GM19193 (cell line): ENCODE results near the gene NTM.

Source experiments
- POLR2A ChIP-seq: IDR thresholded peaks from 4 replicates; pipeline ENCODE4 v1.6.1; 2011; ENCODE audit not compliant: insufficient read depth, insufficient read length; ENCODE audit errors: extremely low read depth

NTM gene

DNA sequence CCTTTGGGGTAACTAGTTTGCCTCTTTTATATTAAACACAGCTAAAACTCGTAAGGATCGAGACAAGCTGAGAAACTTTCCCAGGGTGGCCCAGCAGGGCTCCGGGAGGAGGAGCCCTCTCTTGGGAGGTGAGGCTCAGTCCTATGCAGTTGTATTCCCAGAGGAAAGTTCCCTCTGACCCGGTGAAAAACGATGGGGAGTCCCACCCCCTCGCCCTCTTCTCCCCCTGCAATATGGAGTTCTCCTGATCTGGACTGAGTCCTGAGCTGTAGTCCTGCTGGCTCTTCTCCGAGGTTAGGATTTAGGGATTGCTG lies 1.3 kb downstream of the NTM start:
- TF ChIP-seq POLR2A: no peak

DNA sequence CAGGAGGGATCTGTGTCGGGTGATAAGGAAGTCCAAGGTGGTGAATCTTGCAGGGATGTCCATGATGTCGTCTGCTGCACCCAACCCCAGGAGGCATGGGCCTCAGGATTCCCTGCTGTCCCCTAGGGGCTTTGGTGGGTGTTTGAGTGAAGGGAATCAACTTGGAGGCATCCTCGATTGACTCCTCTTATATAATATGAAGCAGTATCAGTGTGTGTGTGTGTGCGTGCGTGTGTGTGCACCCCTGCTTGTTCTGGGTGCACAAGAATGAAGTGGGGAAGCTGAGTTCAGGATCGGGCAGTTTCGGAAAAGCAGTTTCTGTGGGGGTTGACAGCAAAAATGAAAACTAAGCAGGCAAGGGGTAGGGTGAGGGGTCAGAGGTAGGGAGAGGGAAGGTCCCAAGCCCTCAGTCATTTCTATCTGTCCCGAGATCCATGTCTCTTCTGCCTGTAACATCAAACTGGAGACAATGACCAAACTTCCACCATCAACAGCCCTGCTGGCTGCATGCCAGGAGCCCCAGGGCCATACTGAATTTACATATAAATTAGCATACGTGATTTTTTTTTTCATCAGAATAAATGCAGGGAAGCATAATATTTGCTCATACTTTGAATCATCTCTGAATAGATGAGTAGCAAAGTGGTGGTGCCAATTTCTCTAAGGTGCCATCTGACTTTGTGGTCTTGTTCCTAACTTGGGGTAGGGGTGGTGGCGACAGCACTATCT lies 2.0 kb downstream of the NTM start:
- TF ChIP-seq POLR2A: no peak

DNA sequence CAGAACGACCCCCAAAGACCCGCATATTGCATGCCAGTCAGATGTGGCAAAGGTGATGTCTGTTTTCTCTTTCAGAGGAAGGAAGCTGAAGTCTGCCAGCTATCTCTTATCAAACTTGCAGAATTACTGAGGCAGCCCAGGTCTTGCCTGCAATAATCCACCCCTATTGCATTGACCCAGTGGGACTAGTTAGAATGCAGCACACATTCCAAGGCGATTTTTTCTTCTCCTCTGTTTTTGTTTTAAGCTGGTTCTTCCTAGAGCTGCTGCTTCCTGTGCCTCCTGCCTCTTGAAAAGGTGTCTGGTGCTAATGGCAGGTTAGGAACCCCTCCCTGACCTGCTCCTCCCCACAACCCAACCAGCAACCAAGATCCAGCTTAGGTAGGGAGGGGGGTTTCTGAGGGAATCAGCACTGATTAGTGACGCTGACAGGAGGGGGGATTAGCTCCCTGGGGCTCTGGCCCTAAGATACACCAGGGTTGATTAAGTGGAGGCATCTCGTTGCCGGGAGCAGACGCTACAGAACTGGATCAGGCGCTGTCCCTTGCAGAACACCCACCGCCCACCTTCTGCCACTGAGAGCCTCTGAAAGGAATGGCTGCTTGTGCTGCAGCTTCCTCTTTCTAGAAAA lies 2.8 kb downstream of the NTM start:
- TF ChIP-seq POLR2A: no peak

DNA sequence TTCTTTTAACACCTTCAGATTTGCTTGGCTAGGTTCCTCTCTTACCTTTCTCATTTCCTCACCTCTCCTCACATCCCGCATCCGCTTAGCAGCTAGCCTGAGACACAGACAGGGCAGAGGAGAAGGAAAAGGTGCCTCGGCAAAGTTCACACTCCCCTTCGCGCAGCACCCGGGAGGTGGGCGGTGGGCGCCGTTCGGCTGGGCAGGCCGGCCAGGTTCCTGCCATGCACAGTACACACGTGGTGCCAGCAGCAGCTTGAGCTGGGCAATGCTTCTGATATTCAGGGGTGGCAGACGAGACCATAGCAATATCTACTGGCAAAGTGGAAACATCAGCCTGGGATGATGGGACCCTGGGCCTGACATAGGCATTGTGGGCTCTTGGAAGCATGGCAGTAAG lies 3.3 kb downstream of the NTM start:
- TF ChIP-seq POLR2A: no peak

DNA sequence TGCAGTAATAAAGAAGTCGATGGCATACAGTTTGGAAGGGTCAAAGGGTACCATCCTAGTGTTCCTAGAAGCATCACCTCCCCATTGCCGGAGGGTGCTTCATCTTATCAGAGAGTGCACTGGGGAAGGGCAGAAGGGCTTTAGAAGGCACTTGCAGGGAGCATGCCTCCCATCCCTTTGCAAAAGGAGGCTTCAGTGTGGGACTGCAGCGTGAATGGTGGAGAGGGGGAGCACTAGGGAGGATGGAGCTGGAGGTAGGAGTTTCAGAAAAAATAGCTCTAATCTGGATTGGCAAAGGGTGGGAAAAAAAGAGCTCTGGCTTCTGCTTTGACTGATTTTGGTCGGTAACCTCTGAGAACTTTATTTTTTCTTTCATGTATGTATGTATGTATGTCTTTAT lies 5.0 kb downstream of the NTM start:
- TF ChIP-seq POLR2A: no peak

DNA sequence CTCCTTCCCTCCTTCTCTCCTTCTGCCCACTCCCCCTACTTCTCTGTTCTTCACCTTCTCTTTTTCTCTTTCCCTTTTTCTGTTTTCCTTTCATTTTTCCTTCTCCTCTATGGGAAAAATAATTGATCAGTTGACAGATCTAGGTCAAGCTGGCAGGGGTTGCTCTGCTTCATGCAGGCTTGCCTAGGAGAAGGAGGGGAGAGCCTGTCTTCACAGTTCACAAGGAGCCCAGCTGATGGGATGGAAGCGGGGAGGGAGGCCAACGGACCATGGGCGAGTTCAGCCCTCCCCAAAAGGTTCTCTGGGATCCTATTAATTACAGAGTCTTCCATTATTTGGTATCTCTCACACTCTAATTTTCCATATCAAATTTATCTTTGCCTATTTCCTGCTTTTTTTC lies 5.5 kb downstream of the NTM start:
- no peak for TF ChIP-seq POLR2A

DNA sequence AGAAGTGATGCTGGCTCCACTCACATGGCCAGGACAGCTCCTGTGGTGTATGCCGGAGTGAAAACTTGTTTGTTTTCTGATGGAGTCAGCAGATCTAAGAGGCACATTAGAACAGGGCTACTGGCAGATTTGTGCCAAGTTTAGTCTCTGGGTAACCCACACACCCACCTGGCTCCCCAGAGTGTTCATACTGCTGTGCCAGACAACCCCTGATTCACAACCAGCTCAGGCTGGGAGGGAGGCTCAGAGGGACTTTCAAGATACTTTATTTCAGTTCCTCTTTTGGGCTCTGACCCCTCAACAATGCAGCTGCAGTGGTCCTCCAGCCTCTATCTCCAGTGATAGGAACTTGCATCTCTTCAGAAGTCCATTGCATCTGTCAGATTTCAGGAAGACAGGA lies 8.5 kb downstream of the NTM start:
- no peak for TF ChIP-seq POLR2A

DNA sequence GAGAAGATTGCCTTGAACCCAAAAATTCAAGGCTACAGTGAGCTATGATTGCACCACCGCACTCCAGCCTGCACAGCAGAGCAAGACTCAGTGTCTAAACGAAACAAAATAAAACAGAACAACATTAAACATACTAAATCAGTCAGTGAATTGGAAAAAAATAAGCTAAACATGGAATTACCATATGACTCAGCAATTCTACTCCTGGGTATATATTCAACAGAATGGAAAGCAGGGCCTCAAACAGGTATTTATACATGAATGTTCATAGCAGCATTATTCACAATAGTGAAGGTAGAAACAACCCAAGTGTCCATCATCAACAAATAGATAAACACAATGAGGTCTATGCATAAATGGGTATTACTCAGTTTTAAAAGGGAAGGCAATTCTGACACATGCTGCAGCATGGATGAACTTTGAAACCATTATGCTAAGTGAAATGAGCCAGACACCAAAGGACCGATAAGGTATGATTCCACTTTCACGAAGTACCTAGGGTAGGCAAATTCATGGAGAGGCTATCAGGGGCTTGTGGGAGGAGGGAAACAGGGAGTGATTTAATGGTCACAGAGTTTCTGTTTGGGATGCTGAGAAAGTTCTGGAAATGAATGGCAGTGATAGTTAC lies 15.5 kb downstream of the NTM start:
- TF ChIP-seq POLR2A: no peak

DNA sequence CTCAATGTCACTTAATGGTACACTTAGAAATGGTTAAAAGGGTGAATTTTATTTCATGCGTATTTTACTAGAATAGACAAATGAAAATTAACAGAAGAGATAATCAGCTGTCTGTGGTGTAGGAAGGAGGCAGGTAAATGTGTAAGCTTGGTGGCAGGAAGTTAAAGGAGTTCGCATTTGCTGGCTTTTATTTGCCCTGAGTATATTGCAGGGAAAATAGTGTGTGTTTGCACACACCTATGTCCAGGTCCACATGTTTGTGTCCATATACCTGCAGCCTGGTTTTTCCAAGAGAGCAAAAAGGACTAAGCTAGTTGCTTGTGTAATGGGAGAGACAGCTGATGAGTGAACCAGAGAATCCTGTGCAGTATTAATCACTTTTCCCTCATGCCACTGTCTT lies 16.0 kb downstream of the NTM start:
- TF ChIP-seq POLR2A: no peak

DNA sequence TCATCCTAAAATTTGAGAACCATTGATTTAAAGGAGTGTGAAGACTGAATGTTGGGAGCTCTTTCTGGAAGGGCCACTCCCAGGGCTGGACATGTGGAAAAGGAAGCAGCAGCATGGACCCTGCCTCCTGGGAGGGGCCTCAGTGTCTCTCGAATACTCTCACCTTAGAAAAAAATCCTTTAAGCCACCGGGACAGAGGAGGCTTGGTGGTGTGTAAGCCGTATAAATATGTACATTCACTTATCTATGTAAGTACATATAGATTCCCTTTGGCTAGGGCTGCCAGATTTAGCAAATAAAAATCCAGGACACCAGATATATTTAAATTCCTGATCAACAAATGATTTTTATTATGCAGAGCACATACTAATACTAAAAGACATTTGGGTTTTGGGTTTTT lies 17.6 kb downstream of the NTM start:
- no peak for TF ChIP-seq POLR2A

DNA sequence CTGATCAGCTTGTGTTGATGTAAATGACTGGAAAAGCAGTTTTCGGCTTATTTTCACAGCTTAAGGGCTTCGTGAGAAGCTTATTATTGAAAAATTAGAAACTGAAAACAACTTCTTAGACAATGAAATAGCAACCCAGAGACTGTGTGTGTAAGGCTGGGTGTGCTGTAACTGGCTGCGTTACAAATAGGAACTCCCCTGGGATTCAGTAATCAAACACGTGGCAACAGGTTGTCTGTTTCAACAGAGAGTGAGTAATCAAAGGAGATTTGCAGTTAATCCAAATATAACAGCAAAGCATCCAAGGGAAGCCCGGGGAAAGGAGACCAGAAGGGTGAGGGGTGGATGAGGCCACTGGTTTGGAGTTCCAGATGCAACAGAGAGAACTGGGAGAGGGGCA lies 19.2 kb downstream of the NTM start:
- TF ChIP-seq POLR2A: no peak

DNA sequence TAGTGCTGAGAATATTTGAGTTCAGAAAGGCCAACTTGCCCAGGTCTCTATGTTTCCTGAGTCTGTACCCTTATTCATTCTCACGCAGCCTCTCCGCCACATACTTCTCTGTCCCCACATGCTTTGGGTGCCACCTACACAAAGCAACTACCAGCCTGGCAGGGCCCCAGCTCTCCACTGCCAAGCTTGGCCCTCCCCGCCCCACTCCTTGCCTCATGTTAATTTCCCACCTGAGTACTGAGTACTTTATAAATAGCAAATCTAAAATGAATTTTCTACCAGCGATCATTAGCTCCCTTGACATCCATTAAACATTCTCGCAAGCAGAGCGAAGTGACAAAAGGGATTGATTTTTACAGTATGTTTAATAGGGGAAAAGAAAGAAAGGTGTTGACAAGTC lies 20.8 kb downstream of the NTM start:
- no peak for TF ChIP-seq POLR2A

DNA sequence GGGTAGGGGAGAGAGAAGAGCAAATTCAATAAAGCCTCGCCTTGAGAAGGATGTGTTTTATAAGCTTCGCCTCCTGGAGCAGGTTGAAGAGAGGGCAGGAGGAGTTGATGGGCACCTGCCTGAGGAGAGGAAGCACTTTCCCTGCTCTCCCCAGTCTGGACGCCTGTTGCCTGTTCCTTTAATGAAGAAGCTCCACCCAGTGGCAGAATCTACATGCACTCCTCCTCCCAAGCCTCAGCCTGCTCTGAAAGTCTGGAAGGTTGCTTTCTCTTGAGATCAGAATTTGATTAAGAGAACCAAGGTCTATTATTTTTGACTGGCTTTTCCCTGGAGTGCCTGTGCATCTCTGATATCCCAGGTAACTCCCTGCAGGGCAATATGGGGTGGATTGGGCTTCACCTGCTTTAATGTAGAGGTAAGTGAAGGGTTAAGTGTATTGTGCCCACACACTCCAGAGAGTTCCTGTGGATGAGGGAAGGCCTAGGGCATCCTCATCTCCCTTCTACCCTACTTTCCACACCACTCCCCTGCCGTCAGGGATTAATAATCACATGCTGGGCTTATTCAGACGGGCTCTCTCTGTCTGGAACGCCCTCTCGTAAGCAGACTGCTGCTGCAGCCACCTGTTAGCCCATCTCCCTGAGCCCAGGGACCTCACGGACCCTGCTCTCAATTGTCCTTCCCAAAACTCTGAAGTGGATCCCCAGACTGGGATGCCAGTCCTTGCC lies 22.3 kb downstream of the NTM start:
- TF ChIP-seq POLR2A: no peak

DNA sequence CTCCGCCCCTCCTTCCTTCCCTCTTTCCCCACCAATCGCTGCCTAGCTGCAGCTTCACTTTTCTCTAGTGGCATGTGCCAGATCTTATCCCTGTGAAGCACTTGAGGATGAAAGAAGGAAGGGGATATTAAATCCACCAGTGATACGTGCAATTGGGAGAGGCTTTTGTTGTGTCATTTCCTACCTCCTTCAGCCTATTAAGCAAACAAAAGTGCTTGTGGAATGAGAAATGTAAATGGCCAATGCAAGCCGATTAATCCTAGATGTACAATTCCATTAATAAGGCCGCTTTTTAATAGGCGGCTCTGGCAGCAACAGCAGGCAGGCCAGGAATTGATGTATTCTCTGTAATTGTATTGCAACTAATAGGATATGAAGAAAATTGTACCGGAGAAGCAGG lies 23.3 kb downstream of the NTM start:
- no peak for TF ChIP-seq POLR2A

DNA sequence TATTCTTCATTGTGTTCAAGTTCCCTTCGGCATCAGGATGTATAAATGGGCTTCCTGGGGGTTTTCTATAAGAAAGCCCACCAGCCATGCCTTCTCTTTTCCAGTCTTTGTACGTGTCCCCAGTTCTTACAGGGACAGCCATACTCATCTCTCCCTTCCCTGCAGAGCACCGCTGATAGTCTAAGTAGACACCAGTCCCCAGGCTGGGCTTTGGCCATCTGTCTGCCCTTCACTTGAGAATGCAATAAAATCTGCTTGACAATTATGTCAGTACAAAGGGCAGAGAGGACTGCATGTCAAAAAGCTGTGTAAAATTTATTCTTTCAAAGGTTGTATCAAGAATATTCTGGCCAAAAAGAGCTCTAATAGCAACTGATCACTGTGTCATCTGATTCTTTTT lies 27.3 kb downstream of the NTM start:
- TF ChIP-seq POLR2A: no peak

DNA sequence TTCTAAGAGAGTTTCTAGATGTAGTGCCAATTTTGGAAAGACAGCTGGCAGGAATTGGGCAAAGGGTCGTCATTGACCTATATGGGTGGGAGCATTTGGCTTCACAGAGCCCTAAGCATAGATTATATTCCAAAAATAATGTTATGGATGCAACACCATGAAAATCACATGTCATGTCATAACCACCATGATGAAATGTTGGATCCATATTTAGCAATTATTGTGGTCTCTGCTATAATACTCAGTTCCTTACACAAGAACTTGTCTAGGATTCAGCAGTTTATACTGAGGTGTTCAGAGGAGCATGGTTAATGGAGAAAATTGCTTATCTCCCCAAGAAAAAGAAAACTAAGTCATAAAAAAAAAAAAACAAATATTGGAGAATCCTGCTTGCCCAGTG lies 31.6 kb downstream of the NTM start:
- no peak for TF ChIP-seq POLR2A
